Measurements from ENCODE around the gene STMN1.

DNA sequence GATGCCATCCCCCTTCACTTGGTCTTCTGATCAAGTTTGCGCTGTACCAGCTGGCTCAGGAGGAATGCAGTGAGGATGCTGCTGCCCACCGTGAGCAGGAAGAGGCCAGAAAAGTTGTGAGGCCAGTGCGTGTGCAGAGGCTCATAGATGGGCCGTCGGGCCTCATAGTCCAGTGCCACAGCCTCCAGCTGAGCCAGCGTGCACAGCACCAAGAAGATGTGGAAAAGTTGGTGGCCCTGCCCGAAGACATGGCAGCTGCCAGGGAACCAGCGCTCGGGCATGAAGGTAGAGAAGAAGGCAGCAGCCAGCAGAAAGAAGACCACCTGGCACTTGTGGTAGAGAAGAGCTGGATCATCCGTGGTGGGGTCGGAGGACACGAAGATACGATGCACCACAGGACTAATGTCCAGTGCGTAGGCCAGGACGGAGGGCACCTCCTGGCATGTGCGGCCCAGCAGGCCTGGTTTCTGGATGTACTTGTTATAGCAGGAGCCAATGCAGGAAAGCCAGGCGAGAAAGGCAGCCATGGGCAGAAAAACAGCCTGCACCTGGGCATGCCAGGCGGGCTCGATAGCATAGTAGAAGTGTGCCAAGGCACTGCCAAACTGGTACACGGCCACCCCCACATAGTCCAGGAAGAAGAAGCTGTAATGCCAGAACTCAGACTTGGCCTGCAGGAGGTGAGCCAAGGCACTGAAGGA is 43.3 kb downstream of the STMN1 start:
- TF ChIP-seq, protein P1, sequence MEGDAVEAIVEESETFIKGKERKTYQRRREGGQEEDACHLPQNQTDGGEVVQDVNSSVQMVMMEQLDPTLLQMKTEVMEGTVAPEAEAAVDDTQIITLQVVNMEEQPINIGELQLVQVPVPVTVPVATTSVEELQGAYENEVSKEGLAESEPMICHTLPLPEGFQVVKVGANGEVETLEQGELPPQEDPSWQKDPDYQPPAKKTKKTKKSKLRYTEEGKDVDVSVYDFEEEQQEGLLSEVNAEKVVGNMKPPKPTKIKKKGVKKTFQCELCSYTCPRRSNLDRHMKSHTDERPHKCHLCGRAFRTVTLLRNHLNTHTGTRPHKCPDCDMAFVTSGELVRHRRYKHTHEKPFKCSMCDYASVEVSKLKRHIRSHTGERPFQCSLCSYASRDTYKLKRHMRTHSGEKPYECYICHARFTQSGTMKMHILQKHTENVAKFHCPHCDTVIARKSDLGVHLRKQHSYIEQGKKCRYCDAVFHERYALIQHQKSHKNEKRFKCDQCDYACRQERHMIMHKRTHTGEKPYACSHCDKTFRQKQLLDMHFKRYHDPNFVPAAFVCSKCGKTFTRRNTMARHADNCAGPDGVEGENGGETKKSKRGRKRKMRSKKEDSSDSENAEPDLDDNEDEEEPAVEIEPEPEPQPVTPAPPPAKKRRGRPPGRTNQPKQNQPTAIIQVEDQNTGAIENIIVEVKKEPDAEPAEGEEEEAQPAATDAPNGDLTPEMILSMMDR (IDR thresholded peaks at IDR 0.05), result no peak
- TF ChIP-seq, protein P2, sequence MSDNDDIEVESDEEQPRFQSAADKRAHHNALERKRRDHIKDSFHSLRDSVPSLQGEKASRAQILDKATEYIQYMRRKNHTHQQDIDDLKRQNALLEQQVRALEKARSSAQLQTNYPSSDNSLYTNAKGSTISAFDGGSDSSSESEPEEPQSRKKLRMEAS (IDR thresholded peaks at IDR 0.05), result no peak
- TF ChIP-seq MAFK (IDR thresholded peaks at IDR 0.05; ENCODE audit: partially characterized antibody), result no peak
- no peak for TF ChIP-seq POLR2A (IDR thresholded peaks at IDR 0.05; ENCODE audit: low read length)
- TF ChIP-seq SMC3 (IDR thresholded peaks at IDR 0.05), result no peak
- TF ChIP-seq NPAS2 (CRISPR knock-in tag; IDR thresholded peaks at IDR 0.05; ENCODE audit: borderline replicate concordance), result no peak
- TF ChIP-seq FOSL2 (IDR thresholded peaks at IDR 0.05), result no peak
- TF ChIP-seq FOSL2 (CRISPR knock-in tag; IDR thresholded peaks at IDR 0.05), result no peak
- TF ChIP-seq, protein P3, sequence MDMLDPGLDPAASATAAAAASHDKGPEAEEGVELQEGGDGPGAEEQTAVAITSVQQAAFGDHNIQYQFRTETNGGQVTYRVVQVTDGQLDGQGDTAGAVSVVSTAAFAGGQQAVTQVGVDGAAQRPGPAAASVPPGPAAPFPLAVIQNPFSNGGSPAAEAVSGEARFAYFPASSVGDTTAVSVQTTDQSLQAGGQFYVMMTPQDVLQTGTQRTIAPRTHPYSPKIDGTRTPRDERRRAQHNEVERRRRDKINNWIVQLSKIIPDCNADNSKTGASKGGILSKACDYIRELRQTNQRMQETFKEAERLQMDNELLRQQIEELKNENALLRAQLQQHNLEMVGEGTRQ (IDR thresholded peaks at IDR 0.05), result no peak
- TF ChIP-seq BHLHE40 (IDR thresholded peaks at IDR 0.05; ENCODE audit: low read depth, low read length), result no peak
- no peak for TF ChIP-seq RARB (CRISPR knock-in tag; IDR thresholded peaks at IDR 0.05)

Data from A549 (cell line).